SK-N-DZ (cell line): ENCODE results near the gene VMP1.
"Not testable (repeated sequence)": the region's sequence is repeated elsewhere in the genome, so short reads cannot be mapped to it uniquely, and the experiment has no call there.

ENCODE experiments used
- DNase-seq: peaks from one replicate; pipeline ENCODE4 v3.0.0-alpha.2; 2015; ENCODE audit warnings: low spot score

Gene VMP1

DNA sequence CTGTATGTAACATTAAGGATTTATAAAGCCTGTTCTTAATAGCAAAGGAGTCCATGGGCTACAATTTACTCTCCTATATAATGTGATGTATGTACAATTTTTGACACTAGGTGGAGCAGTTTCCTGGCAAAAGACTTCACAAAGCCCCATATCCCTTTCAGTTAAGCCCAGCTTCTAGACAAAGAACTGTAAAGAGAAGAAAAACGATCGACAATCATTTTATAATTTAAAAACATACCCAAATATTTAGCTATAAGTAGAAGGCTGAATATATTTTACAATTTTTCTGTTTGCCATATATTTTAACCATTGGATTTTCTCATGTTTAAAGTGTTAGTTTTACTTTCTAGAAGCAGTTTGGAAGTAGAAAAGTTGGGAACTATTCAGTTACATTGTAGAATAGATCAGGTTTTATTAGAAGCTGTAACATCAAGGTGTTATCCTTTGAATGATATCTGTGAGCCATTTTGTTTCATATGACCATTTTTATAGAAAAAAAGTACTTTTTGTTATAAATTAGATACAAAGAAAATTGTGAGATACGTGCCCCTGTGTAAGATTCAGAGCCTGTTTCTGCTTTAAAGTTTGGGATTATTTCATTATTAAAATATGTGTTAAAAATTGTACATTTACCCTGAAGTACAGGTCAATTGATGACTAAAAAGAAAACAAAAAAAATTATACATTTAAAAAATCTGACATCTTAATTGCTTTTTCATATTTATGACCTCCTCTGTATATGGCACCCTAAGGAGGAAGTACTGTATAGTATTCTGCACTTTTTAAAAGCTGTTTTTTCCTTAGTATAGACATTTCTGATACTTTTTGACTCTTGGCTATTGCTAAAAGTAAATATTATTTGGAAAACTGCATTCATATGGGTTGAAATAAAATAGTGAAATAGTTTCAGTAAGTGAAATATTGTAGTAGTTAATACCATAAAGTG lies 46.3 kb downstream of the VMP1 start:
- DNase-seq, result peak; percentile 75

DNA sequence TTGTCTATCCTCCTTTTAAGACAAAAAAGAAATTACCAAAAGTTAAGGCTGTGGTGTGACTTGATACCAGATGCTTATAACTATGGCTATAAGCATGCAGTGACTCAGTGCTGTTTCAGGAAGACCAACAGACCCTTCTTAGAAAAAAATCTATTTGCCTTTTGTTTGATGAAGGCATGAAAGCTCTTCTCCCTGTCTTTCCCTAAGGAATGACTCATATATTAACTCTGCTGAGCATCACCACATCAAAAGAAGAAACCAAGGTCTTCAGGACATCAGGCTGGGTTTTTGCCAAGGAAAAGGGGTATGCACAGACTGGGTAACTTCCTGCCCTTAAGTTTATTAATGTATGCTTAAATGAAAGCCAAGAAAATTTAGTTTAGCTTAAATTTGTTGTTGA lies 47.1 kb downstream of the VMP1 start:
- DNase-seq, result no peak

DNA sequence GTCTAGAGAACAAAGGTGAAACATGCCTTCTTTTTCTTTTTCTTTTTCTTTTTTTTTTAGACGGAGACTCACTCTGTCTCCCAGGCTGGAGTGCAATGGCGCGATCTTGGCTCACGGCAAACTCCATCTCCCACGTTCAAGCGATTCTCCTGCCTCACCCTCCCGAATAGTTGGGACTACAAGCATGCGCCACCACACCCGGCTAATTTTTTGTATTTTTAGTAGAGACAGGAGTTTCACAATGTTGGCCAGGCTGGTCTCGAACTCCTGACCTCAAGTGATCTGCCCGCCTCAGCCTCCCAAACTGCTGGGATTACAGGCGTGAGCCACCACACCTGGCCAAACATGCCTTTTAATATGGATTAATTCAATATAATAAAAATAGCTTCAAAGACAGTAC lies 47.6 kb downstream of the VMP1 start:
- DNase-seq, result not testable (repeated sequence)

- no peak for DNase-seq
These were observed 48.9 kb downstream of the VMP1 start for GRCh38 chr17:59756236-59756818.

- DNase-seq, result no peak
These were observed 49.6 kb downstream of the VMP1 start for GRCh38 chr17:59757043-59757442.

GRCh38 chr17:59757470-59757869 lies 50.0 kb downstream of the VMP1 start:
- DNase-seq, result no peak

GRCh38 chr17:59757881-59758385 lies 50.5 kb downstream of the VMP1 start:
- DNase-seq, result no peak

DNA sequence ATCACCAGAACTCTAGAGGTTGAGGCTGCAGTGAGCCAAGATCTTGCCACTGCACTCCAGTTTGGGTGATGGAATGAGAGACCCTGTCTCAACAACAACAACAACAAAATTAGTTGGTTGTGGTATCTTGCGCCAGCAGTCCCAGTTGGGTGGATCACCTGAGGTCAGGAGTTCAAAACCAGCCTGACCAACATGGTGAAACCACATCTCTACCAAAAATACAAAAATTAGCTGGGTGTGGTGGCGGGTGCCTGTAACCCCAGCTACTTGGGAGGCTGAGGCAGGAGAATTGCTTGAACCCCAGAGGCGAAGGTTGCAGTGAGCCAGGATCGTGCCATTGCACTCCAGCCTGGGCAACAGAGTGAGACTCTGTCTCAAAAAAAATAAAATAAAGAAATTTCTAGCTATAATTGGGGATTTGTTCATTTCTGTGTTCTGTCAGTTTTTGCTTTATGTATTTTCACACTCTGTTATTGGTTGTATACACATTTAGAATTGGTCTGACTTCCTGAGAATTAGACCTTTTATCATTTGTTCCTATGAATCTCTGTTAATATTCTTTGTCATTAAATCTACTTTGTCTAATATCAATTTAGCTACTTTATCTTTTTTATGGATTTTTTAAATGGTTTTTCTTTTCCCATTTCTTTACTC lies 51.7 kb downstream of the VMP1 start:
- not testable (repeated sequence) for DNase-seq

GRCh38 chr17:59760160-59760559 lies 52.7 kb downstream of the VMP1 start:
- DNase-seq, result no peak

DNA sequence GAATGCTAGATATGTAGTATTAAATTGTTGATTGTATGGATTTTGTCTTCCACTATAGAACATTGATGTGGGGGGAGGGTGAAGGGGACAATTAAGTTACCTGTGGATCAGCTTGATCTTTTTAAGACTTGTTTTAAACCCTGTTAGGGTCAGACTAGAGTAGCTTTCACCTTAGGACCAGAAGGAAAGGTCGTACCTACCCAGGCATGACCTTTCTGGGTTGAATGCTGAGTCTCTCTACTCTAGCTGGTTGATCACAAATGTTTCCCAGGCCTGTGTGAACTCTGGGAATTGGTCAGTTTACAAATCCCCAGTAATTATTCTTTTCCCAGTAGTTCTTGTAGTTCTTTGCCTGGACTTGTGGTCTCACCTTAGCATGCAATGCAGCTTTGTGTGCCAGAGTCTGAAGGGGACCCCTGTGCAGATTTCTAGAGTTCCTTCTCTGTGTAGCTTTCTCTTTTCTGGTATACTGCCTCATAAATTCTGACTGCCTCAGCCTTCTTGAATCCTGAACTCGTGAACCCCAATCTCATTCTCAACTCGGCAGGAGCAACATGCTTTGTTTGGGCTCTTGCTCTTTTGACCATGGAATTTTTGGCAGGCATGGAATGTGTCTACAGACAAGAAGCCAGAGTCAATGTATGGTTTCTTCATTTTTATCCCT lies 54.1 kb downstream of the VMP1 start:
- DNase-seq, result no peak

DNA sequence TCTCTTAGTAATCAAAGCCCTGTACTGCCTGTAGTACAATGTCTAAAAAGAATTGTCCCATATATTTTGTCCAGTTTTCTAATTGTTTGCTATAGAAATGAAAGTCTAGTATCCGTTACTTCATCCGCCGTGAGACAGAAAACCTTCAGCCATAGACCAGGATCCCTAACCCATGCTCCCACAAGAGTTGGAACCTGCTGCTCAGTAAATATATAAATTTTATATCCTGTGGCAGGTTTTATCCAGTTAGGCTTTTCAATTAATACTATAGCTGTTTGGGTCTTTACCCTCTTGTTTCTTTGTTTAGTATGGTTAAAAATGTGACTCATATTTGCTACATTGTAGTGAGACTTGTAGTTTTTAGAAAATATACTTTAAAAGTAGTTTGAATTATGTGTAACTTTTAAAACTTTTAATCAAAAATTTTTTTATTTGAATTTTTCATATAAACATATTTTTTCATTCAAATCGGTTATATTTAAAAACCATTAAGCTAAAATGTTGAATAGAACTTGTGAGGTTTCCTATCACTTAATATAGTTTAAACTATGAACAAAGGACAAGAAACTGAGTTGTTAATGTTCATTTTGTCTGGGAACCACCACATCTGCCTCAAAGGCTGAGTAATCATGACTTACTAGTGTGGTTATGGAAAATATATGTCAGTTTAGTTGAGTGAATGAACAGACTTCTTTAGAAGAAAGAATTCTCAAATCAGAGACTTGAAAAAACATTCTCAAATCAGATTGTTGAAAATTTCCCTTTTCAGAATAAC lies 54.8 kb downstream of the VMP1 start:
- no peak for DNase-seq

GRCh38 chr17:59762824-59763374 lies 55.4 kb downstream of the VMP1 start:
- DNase-seq, result no peak

GRCh38 chr17:59763861-59764260 lies 56.4 kb downstream of the VMP1 start:
- no peak for DNase-seq

GRCh38 chr17:59764292-59764741 lies 56.9 kb downstream of the VMP1 start:
- DNase-seq, result no peak

- DNase-seq, result no peak
These were observed 57.6 kb downstream of the VMP1 start for GRCh38 chr17:59765038-59765437.

DNA sequence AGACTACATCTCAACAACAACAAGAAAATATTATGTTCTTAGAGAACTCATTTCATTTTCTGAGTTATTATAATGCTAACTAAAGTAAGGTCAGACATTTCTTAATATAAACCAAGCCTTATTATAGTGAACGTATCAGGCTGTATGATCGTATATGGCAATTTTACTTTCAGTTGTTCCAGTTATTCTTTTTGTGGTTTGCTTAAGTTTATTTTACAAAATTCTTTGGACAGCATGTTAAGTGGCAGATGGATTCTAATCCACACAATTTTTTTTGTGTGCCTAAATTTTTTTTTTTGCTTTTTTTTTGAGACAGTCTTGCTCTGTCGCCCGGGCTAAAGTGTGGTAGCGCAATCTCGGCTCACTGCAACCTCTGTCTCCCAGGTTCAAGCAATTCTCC lies 59.0 kb downstream of the VMP1 start:
- no peak for DNase-seq

GRCh38 chr17:59767176-59767575 lies 59.7 kb downstream of the VMP1 start:
- DNase-seq, result no peak

DNA sequence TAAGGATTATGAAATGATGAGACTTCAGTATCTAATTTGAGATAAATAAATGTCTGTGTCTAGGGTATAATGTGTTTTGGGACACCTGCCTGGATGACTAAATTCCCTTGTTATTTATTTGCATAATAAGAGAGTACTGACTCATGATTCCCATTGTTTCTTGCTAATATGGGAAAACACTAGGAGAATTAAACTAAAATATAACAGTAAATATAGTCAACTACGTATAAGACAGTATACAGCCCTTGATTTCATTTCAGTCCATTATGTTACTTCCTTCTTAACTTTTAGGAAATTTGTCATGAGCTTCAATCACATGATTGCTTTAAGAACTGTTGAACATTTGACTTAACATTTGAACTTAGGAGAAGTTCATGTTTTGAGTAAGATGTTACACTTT lies 62.4 kb downstream of the VMP1 start:
- no peak for DNase-seq

- DNase-seq, result no peak
These were observed 63.6 kb downstream of the VMP1 start for GRCh38 chr17:59771093-59771492.

DNA sequence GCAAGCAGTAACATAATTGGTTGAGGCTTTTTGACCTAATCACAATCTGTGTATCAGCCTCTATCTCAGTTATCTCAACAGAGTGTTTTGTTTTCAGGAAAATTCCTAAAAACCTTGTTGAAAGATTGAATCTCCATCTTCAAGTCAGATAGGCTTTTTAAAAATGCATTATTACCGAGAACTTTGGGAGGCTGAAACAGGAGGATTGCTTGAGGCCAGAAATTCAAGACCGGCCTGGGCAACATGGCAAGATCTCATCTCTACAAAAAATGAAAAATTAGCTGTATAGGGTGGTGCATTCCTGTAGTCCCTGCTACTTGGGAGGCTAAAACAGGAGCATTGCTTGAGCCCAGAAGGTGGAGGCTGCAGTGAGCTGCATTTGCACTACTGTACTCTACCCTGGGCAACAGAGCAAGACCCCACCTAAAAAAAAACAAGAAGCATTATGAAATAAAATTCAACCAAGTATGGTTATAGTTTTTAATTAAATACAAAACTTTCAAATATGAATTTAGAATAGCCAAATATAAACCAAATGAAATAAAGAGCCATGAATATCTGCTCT lies 68.4 kb downstream of the VMP1 start:
- no peak for DNase-seq
